ENCODE results near the gene UST. TPM values are rescaled to one million over a fixed set of nuclear protein-coding genes. Genes with fewer than 3 reads are reported as not detected.
A peak's percentile ranks its signal among the peaks of the same experiment; 100 is the strongest.

The UST gene
- total RNA-seq, 1 donor from 2014 or later = 5.2 TPM

GRCh38 chr6:149060985-149061760 lies 314.3 kb downstream of the UST start:
- Histone ChIP-seq H3K36me3 (ENCODE audit: control insufficient read depth, insufficient read depth, low read length) (no peaks in the 10 kb centered on the region), H3K4me3 (ENCODE audit: low read depth, low read length) (no peak overlapping the region), H3K27me3 (ENCODE audit: control insufficient read depth, insufficient read depth, low read length) (no peaks in the 10 kb centered on the region)
- TF ChIP-seq, protein P1, sequence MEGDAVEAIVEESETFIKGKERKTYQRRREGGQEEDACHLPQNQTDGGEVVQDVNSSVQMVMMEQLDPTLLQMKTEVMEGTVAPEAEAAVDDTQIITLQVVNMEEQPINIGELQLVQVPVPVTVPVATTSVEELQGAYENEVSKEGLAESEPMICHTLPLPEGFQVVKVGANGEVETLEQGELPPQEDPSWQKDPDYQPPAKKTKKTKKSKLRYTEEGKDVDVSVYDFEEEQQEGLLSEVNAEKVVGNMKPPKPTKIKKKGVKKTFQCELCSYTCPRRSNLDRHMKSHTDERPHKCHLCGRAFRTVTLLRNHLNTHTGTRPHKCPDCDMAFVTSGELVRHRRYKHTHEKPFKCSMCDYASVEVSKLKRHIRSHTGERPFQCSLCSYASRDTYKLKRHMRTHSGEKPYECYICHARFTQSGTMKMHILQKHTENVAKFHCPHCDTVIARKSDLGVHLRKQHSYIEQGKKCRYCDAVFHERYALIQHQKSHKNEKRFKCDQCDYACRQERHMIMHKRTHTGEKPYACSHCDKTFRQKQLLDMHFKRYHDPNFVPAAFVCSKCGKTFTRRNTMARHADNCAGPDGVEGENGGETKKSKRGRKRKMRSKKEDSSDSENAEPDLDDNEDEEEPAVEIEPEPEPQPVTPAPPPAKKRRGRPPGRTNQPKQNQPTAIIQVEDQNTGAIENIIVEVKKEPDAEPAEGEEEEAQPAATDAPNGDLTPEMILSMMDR (IDR thresholded peaks at IDR 0.05; ENCODE audit: insufficient read depth, low read length, poor library complexity, severe bottlenecking) = no peak
- peak; percentile 53 for DNase-seq (ENCODE audit: low read depth)

DNA sequence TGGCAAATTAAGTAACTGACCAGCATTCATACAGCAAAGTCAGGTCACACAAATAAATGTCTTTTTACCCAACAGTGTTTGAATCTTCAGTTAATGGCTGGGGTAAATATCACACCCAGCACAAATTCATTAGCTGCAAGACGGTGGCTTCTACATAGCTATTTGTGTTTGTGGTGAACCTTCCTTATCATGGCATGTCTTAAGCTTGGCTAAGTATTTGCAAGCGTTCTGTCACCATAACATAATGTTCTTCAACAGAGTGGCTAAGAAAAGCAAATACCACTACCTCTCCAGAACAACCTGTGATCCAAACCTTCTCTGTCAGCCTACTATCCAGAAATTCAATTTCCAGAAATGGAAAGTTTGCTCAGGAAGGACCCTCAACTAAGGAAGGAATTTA lies 315.1 kb downstream of the UST start:
- Histone ChIP-seq H3K36me3 (ENCODE audit: control insufficient read depth, insufficient read depth, low read length) (no peaks in the 10 kb centered on the region), H3K27me3 (ENCODE audit: control insufficient read depth, insufficient read depth, low read length) (no peaks in the 10 kb centered on the region), H3K4me3 (ENCODE audit: low read depth, low read length) (no peak overlapping the region)
- DNase-seq (ENCODE audit: low read depth) = no peak
- TF ChIP-seq, protein P1 (IDR thresholded peaks at IDR 0.05; ENCODE audit: insufficient read depth, low read length, poor library complexity, severe bottlenecking) = no peak

- no peaks in the 10 kb centered on the region for H3K27me3 ChIP-seq (ENCODE audit: control insufficient read depth, insufficient read depth, low read length)
- no peaks in the 10 kb centered on the region for H3K36me3 ChIP-seq (ENCODE audit: control insufficient read depth, insufficient read depth, low read length)
- no peak overlapping the region for H3K4me3 ChIP-seq (ENCODE audit: low read depth, low read length)
- no peak for DNase-seq (ENCODE audit: low read depth)
- TF ChIP-seq, protein P1 (IDR thresholded peaks at IDR 0.05; ENCODE audit: insufficient read depth, low read length, poor library complexity, severe bottlenecking) = no peak
Observed at GRCh38 chr6:149062653-149063348, 316.0 kb downstream of the UST start.

- DNase-seq (ENCODE audit: low read depth) = no peak
- TF ChIP-seq, protein P1 (IDR thresholded peaks at IDR 0.05; ENCODE audit: insufficient read depth, low read length, poor library complexity, severe bottlenecking) = no peak
- H3K27me3 ChIP-seq (ENCODE audit: control insufficient read depth, insufficient read depth, low read length) = no peaks in the 10 kb centered on the region
- no peaks in the 10 kb centered on the region for H3K36me3 ChIP-seq (ENCODE audit: control insufficient read depth, insufficient read depth, low read length)
- no peak overlapping the region for H3K4me3 ChIP-seq (ENCODE audit: low read depth, low read length)
Observed at GRCh38 chr6:149063468-149063867, 316.6 kb downstream of the UST start.

GRCh38 chr6:149064001-149064659 lies 317.3 kb downstream of the UST start:
- Histone ChIP-seq H3K27me3 (ENCODE audit: control insufficient read depth, insufficient read depth, low read length) (no peaks in the 10 kb centered on the region), H3K36me3 (ENCODE audit: control insufficient read depth, insufficient read depth, low read length) (no peaks in the 10 kb centered on the region), H3K4me3 (ENCODE audit: low read depth, low read length) (no peak overlapping the region)
- TF ChIP-seq, protein P1 (IDR thresholded peaks at IDR 0.05; ENCODE audit: insufficient read depth, low read length, poor library complexity, severe bottlenecking) = no peak
- no peak for DNase-seq (ENCODE audit: low read depth)
